Stimulated activated CD8-positive, alpha-beta memory T cell treated with anti-CD3 and anti-CD28 coated beads, Interleukin-15, amount 100 ng/mL, for 4 hours (primary cell): ENCODE results near the gene DIS3L2.

ENCODE experiments used
- DNase-seq, 2 donors: peaks; one replicate each; pipeline ENCODE4 v3.0.0-alpha.2; 2020; ENCODE audit warnings: low read depth in 2 of 2

Gene DIS3L2

GRCh38 chr2:232263295-232263694 lies 301.8 kb downstream of the DIS3L2 start:
- DNase-seq: no peak

GRCh38 chr2:232264081-232264480 lies 302.6 kb downstream of the DIS3L2 start:
- no peak for DNase-seq

GRCh38 chr2:232265329-232265728 lies 303.8 kb downstream of the DIS3L2 start:
- DNase-seq: no peak

GRCh38 chr2:232268636-232269165 lies 307.2 kb downstream of the DIS3L2 start:
- DNase-seq: no peak

- DNase-seq: no peak
These were observed 308.4 kb downstream of the DIS3L2 start for GRCh38 chr2:232269867-232270266.

- no peak for DNase-seq
These were observed 312.6 kb downstream of the DIS3L2 start for GRCh38 chr2:232273903-232274643.

- DNase-seq: no peak
These were observed 314.2 kb downstream of the DIS3L2 start for GRCh38 chr2:232275670-232276069.

GRCh38 chr2:232276084-232276732 lies 314.7 kb downstream of the DIS3L2 start:
- DNase-seq: no peak

- no peak for DNase-seq
These were observed 315.3 kb downstream of the DIS3L2 start for GRCh38 chr2:232276733-232277313.

GRCh38 chr2:232278534-232278933 lies 317.0 kb downstream of the DIS3L2 start:
- no peak for DNase-seq

GRCh38 chr2:232280341-232280740 lies 318.8 kb downstream of the DIS3L2 start:
- no peak for DNase-seq

- no peak for DNase-seq
These were observed 320.5 kb downstream of the DIS3L2 start for GRCh38 chr2:232281858-232282507.

- DNase-seq: no peak
These were observed 321.1 kb downstream of the DIS3L2 start for GRCh38 chr2:232282508-232283055.

- no peak for DNase-seq
These were observed 324.7 kb downstream of the DIS3L2 start for GRCh38 chr2:232286001-232286868.

GRCh38 chr2:232287316-232287715 lies 325.8 kb downstream of the DIS3L2 start:
- no peak for DNase-seq

GRCh38 chr2:232288489-232289030 lies 327.0 kb downstream of the DIS3L2 start:
- DNase-seq: no peak

- no peak for DNase-seq
These were observed 329.2 kb downstream of the DIS3L2 start for GRCh38 chr2:232290668-232291067.

- DNase-seq: no peak
These were observed 329.8 kb downstream of the DIS3L2 start for GRCh38 chr2:232291343-232291742.

GRCh38 chr2:232292395-232293154 lies 331.1 kb downstream of the DIS3L2 start:
- DNase-seq: no peak

GRCh38 chr2:232293191-232293590 lies 331.7 kb downstream of the DIS3L2 start:
- no peak for DNase-seq
